ENCODE data around the gene EBNA1BP2. TPM values are rescaled to one million over a fixed set of nuclear protein-coding genes. Genes with fewer than 3 reads are reported as not detected.
A peak's percentile ranks its signal among the peaks of the same experiment; 100 is the strongest.

Gene EBNA1BP2
- total and polyA plus RNA-seq, 2 donors from 2014 or later: 52.5 to 98.8 TPM

- Histone ChIP-seq H3K4me1 (ENCODE audit: control insufficient read depth in 2 of 3, insufficient read depth in 2 of 3, low read depth in 1 of 3, low read length in 3 of 3) (peaks cover 4 to 14% (median 11%) of the 10 kb centered on the region in 3 donors), H3K36me3 (ENCODE audit: control insufficient read depth in 2 of 3, insufficient read depth in 3 of 3, low read length in 3 of 3) (no peaks in the 10 kb centered on the region), H3K4me3 (ENCODE audit: low read length in 3 of 3) (no peak overlapping the region), H3K9ac (ENCODE audit: low read length in 3 of 3) (no peak overlapping the region), H3K9me3 (ENCODE audit: control insufficient read depth in 2 of 3, insufficient read depth in 1 of 3, low read length in 3 of 3) (no peaks in the 10 kb centered on the region), H3K27ac (ENCODE audit: low read depth in 2 of 2, low read length in 2 of 2) (no peak overlapping the region), H3K27me3 (ENCODE audit: control insufficient read depth, insufficient read depth, low read length) (no peaks in the 10 kb centered on the region)
- FAIRE-seq (no peak), DNase-seq (no peak)
- intact Hi-C loops (cut with DNase I): no loop called here
- no peak for TF ChIP-seq CTCF (IDR thresholded peaks at IDR 0.05; ENCODE audit: borderline replicate concordance, extremely low read depth, insufficient read depth)
Measured at GRCh38 chr1:43204394-43204793, 32.3 kb upstream of the EBNA1BP2 start.

GRCh38 chr1:43203859-43204258, 31.8 kb upstream of the EBNA1BP2 start:
- H3K27me3 ChIP-seq (ENCODE audit: control insufficient read depth, insufficient read depth, low read length): no peaks in the 10 kb centered on the region
- DNase-seq (no peak), FAIRE-seq (no peak)
- H3K27ac ChIP-seq (ENCODE audit: low read depth in 2 of 2, low read length in 2 of 2): no peak overlapping the region
- H3K4me3 ChIP-seq (ENCODE audit: low read length in 3 of 3): no peak overlapping the region
- no peaks in the 10 kb centered on the region for H3K9me3 ChIP-seq (ENCODE audit: control insufficient read depth in 2 of 3, insufficient read depth in 1 of 3, low read length in 3 of 3)
- H3K4me1 ChIP-seq (ENCODE audit: control insufficient read depth in 2 of 3, insufficient read depth in 2 of 3, low read depth in 1 of 3, low read length in 3 of 3): peaks cover 4 to 14% (median 11%) of the 10 kb centered on the region in 3 donors
- intact Hi-C loops (cut with DNase I): no loop called here
- no peak for TF ChIP-seq CTCF (IDR thresholded peaks at IDR 0.05; ENCODE audit: borderline replicate concordance, extremely low read depth, insufficient read depth)
- H3K36me3 ChIP-seq (ENCODE audit: control insufficient read depth in 2 of 3, insufficient read depth in 3 of 3, low read length in 3 of 3): no peaks in the 10 kb centered on the region
- no peak overlapping the region for H3K9ac ChIP-seq (ENCODE audit: low read length in 3 of 3)

GRCh38 chr1:43199093-43199726, 27.1 kb upstream of the EBNA1BP2 start:
- FAIRE-seq: no peak
- H3K9ac ChIP-seq (ENCODE audit: low read length in 3 of 3): no peak overlapping the region
- H3K27me3 ChIP-seq (ENCODE audit: control insufficient read depth, insufficient read depth, low read length): no peaks in the 10 kb centered on the region
- no peaks in the 10 kb centered on the region for H3K4me1 ChIP-seq (ENCODE audit: control insufficient read depth in 2 of 3, insufficient read depth in 2 of 3, low read depth in 1 of 3, low read length in 3 of 3)
- no peaks in the 10 kb centered on the region for H3K36me3 ChIP-seq (ENCODE audit: control insufficient read depth in 2 of 3, insufficient read depth in 3 of 3, low read length in 3 of 3)
- intact Hi-C loops (cut with DNase I): no loop called here
- no peaks in the 10 kb centered on the region for H3K9me3 ChIP-seq (ENCODE audit: control insufficient read depth in 2 of 3, insufficient read depth in 1 of 3, low read length in 3 of 3)
- H3K27ac ChIP-seq (ENCODE audit: low read depth in 2 of 2, low read length in 2 of 2): no peak overlapping the region
- TF ChIP-seq CTCF (IDR thresholded peaks at IDR 0.05; ENCODE audit: borderline replicate concordance, extremely low read depth, insufficient read depth): no peak
- peak in 2 of 5 donors; percentile 6 to 24 for DNase-seq
- H3K4me3 ChIP-seq (ENCODE audit: low read length in 3 of 3): no peak overlapping the region

Measured in kidney (tissue), 14 donors.